ENCODE results near the gene TBC1D14.

TBC1D14 gene

GRCh38 chr4:6999172-7000086, 89.8 kb downstream of the TBC1D14 start:
- no peak for DNase-seq (ENCODE audit: low read depth in 2 of 2)

GRCh38 chr4:7000421-7001176, 91.0 kb downstream of the TBC1D14 start:
- DNase-seq (ENCODE audit: low read depth in 2 of 2) = no peak

- DNase-seq (ENCODE audit: low read depth in 2 of 2) = no peak
Measured at GRCh38 chr4:7001271-7001670, 91.6 kb downstream of the TBC1D14 start.

- no peak for DNase-seq (ENCODE audit: low read depth in 2 of 2)
Measured at GRCh38 chr4:7002336-7002735, 92.7 kb downstream of the TBC1D14 start.

GRCh38 chr4:7003176-7003878, 93.7 kb downstream of the TBC1D14 start:
- no peak for DNase-seq (ENCODE audit: low read depth in 2 of 2)

- DNase-seq (ENCODE audit: low read depth in 2 of 2) = no peak
Measured at GRCh38 chr4:7003879-7004240, 94.2 kb downstream of the TBC1D14 start.

- no peak for DNase-seq (ENCODE audit: low read depth in 2 of 2)
Measured at GRCh38 chr4:7004331-7004730, 94.7 kb downstream of the TBC1D14 start.

GRCh38 chr4:7005571-7005970, 95.9 kb downstream of the TBC1D14 start:
- no peak for DNase-seq (ENCODE audit: low read depth in 2 of 2)

- no peak for DNase-seq (ENCODE audit: low read depth in 2 of 2)
Measured at GRCh38 chr4:7006411-7006810, 96.8 kb downstream of the TBC1D14 start.

- DNase-seq (ENCODE audit: low read depth in 2 of 2) = no peak
Measured at GRCh38 chr4:7007142-7007907, 97.7 kb downstream of the TBC1D14 start.

GRCh38 chr4:7007944-7008343, 98.3 kb downstream of the TBC1D14 start:
- DNase-seq (ENCODE audit: low read depth in 2 of 2) = no peak

GRCh38 chr4:7009564-7009963, 99.9 kb downstream of the TBC1D14 start:
- no peak for DNase-seq (ENCODE audit: low read depth in 2 of 2)

GRCh38 chr4:7013175-7013574, 103.5 kb downstream of the TBC1D14 start:
- DNase-seq (ENCODE audit: low read depth in 2 of 2) = no peak

- DNase-seq (ENCODE audit: low read depth in 2 of 2) = no peak
Measured at GRCh38 chr4:7014815-7015214, 105.2 kb downstream of the TBC1D14 start.

- no peak for DNase-seq (ENCODE audit: low read depth in 2 of 2)
Measured at GRCh38 chr4:7015383-7016035, 105.9 kb downstream of the TBC1D14 start.

- DNase-seq (ENCODE audit: low read depth in 2 of 2) = no peak
Measured at GRCh38 chr4:7016086-7016485, 106.5 kb downstream of the TBC1D14 start.

GRCh38 chr4:7016512-7016911, 106.9 kb downstream of the TBC1D14 start:
- no peak for DNase-seq (ENCODE audit: low read depth in 2 of 2)

GRCh38 chr4:7017446-7018048, 107.9 kb downstream of the TBC1D14 start:
- DNase-seq (ENCODE audit: low read depth in 2 of 2) = no peak

- DNase-seq (ENCODE audit: low read depth in 2 of 2) = no peak
Measured at GRCh38 chr4:7018281-7018680, 108.7 kb downstream of the TBC1D14 start.

GRCh38 chr4:7019367-7019766, 109.7 kb downstream of the TBC1D14 start:
- DNase-seq (ENCODE audit: low read depth in 2 of 2) = no peak

GRCh38 chr4:7020290-7020689, 110.7 kb downstream of the TBC1D14 start:
- no peak for DNase-seq (ENCODE audit: low read depth in 2 of 2)

All from stimulated activated CD4-positive, alpha-beta T cell treated with anti-CD3 and anti-CD28 coated beads, Interleukin-1b, Interleukin-23, amount 100 ng/mL, for 4 hours (primary cell).